Smooth muscle cell (in vitro differentiated cells): ENCODE results near the gene FKBP10. TPM values are rescaled to one million over a fixed set of nuclear protein-coding genes. Genes with fewer than 3 reads are reported as not detected.

Experiments
- DNase-seq: peaks from one replicate; lab custom pipeline; 2025; ENCODE audit not compliant: unreplicated experiment; lab: John Stamatoyannopoulos, UW
- H2AFZ ChIP-seq: fragments of 200-600 bp; sonication (generic); 2 replicates; pipeline ENCODE4 v1.6.0; 2016; ENCODE audit warnings: antibody characterized with exemption, low read depth, mild to moderate bottlenecking
- H3F3A ChIP-seq: fragments of 200-600 bp; sonication (generic); 2 replicates; pipeline ENCODE4 v1.6.0; 2017; ENCODE audit warnings: antibody characterized with exemption, low read depth
- H3K27ac ChIP-seq: fragments of 200-600 bp; sonication (generic); 2 replicates; pipeline ENCODE4 v1.5.1; 2016; ENCODE audit warnings: low read depth, mild to moderate bottlenecking
- H3K27me3 ChIP-seq: fragments of 200-600 bp; sonication (generic); 2 replicates; pipeline ENCODE4 v1.6.1; 2016; ENCODE audit warnings: low read depth, mild to moderate bottlenecking
- H3K36me3 ChIP-seq: fragments of 200-600 bp; sonication (generic); 2 replicates; pipeline ENCODE4 v1.5.1; 2016; ENCODE audit warnings: low read depth
- H3K4me1 ChIP-seq: fragments of 200-600 bp; sonication (generic); 2 replicates; pipeline ENCODE4 v1.5.1; 2016; ENCODE audit warnings: low read depth
- H3K4me2 ChIP-seq: fragments of 200-600 bp; sonication (generic); 2 replicates; pipeline ENCODE4 v1.6.0; 2016; ENCODE audit warnings: mild to moderate bottlenecking
- H3K4me3 ChIP-seq: fragments of 200-600 bp; sonication (generic); 2 replicates; pipeline ENCODE4 v1.5.1; 2016; ENCODE audit warnings: mild to moderate bottlenecking
- H3K79me2 ChIP-seq: fragments of 200-600 bp; sonication (generic); 2 replicates; pipeline ENCODE4 v1.6.0; 2016; ENCODE audit warnings: low read depth, mild to moderate bottlenecking
- H3K9ac ChIP-seq: fragments of 200-600 bp; sonication (generic); 2 replicates; pipeline ENCODE4 v1.6.0; 2016; ENCODE audit warnings: low read depth
- H3K9me3 ChIP-seq: fragments of 200-600 bp; sonication (generic); replicated peaks from 2 replicates; pipeline ENCODE4 v1.5.1; 2016; ENCODE audit warnings: low read depth
- H4K20me1 ChIP-seq: fragments of 200-600 bp; sonication (generic); 2 replicates; pipeline ENCODE4 v1.6.0; 2016; ENCODE audit warnings: low read depth
- WGBS: methylation state at CpG from one replicate; pipeline ENCODE4 v1.1.7; 2016; ENCODE audit warnings: low lambda C conversion rate; 5-methylcytosine and 5-hydroxymethylcytosine counted together
- polyA plus RNA-seq: library from polyadenylated mRNA; unstranded; fragments of >200 nt; fragmentation: Nextera tagmentation; extraction: Ambion mirVana; gene quantifications from 2 replicates; pipeline ENCODE4 v1.2.1, GENCODE V29; 2016
- total RNA-seq: library from RNA; depleted of rRNA; stranded (reverse); fragments of >200 nt; gene quantifications from 2 replicates; pipeline ENCODE4 v1.2.3, GENCODE V29; 2014
- TF ChIP-seq, protein P1 (sequence below): fragments of 200-600 bp; sonication (generic); IDR thresholded peaks from 2 replicates; pipeline ENCODE4 v1.5.1; 2017; ENCODE audit warnings: borderline replicate concordance, mild to moderate bottlenecking, antibody characterized with exemption; ENCODE audit not compliant: insufficient read depth, poor library complexity, severe bottlenecking

FKBP10 gene
- total and polyA plus RNA-seq, 2 experiments from 2014 or later = 289 to 603 TPM

DNA sequence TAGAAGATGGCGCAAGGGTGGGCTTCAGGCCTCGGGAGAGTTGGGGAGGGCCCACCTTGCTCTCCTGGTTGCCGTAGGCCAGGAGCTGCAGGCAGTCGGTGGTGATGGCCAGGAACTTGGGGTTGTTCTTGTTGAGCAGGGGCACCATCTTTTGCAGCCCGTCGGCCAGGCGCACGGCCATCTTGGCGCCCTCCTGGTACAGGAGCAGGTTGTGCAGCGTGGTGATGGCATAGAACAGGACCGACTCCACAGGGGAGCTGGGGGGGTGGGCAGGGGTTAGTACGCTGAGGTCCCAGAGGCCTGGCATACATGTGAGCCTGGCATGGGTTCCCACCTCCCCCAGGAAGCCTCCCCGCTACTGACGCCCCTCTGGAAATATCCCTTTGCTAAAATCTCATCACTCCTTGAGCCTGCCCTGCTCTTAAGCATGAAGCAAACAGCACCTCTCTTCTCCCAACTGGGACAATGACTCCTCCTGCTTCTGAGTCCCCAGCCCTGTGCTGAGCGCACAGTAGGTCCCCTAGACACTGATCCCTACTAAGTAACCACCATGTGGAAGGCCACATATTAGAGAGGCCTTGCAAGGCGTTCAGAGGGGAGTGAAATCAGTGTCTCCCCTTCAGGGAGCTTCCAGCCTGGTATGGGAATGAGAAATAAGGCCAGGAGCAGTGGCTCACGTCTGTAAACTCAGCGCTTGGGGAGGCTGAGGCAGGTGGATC, 45.3 kb upstream of the FKBP10 start:
- Histone ChIP-seq H3F3A (peaks cover 2% of the 10 kb centered on the region), H2AFZ (no peak overlapping the region), H3K27ac (no peak overlapping the region), H3K36me3 (peaks cover 17% of the 10 kb centered on the region), H4K20me1 (peaks cover 94% of the 10 kb centered on the region), H3K79me2 (peaks cover 25% of the 10 kb centered on the region), H3K4me2 (no peak overlapping the region), H3K27me3 (no peaks in the 10 kb centered on the region), H3K9ac (no peak overlapping the region), H3K4me1 (no peaks in the 10 kb centered on the region), H3K4me3 (no peak overlapping the region), H3K9me3 (no peaks in the 10 kb centered on the region)
- 96% methylated on average over 15 of the region's 18 CpGs for WGBS
- TF ChIP-seq, protein P1, sequence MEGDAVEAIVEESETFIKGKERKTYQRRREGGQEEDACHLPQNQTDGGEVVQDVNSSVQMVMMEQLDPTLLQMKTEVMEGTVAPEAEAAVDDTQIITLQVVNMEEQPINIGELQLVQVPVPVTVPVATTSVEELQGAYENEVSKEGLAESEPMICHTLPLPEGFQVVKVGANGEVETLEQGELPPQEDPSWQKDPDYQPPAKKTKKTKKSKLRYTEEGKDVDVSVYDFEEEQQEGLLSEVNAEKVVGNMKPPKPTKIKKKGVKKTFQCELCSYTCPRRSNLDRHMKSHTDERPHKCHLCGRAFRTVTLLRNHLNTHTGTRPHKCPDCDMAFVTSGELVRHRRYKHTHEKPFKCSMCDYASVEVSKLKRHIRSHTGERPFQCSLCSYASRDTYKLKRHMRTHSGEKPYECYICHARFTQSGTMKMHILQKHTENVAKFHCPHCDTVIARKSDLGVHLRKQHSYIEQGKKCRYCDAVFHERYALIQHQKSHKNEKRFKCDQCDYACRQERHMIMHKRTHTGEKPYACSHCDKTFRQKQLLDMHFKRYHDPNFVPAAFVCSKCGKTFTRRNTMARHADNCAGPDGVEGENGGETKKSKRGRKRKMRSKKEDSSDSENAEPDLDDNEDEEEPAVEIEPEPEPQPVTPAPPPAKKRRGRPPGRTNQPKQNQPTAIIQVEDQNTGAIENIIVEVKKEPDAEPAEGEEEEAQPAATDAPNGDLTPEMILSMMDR = no peak
- DNase-seq = no peak

DNA sequence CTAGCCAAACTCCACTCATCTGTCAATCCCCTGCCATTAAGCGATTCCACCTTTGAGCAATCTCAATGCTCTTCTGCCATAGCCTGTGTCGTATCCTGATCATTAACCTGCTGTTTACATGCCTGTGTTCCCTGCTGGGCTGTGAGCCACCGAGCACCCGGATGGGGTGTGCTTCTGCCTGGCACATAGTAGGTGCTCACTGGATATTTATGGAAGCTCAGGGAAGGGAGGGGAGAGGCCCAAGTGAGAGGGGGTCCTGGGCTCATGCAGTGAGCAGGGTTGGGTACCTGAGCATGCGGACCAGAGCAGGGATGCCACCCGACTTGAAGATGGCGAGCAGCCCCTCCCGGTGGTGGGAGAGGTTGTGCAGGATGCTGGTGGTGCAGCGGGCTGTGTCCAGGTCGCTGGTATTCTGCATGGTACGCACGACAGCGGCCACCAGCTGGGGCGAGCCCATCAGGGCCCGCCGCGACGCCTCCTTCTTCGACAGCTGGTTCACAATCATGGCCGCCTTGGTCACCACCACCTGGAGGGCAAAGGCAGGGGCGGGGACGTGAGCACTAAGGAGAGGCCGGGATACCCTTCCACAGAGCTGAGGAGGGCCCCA, 44.0 kb upstream of the FKBP10 start:
- no peak overlapping the region for H2AFZ ChIP-seq
- no peak overlapping the region for H3K9ac ChIP-seq
- peaks cover 28% of the 10 kb centered on the region for H3K79me2 ChIP-seq
- no peak overlapping the region for H3K4me3 ChIP-seq
- H3K27me3 ChIP-seq = no peaks in the 10 kb centered on the region
- no peaks in the 10 kb centered on the region for H3K4me1 ChIP-seq
- 97% methylated on average over 22 of the region's 23 CpGs for WGBS
- peaks cover 17% of the 10 kb centered on the region for H3K36me3 ChIP-seq
- H4K20me1 ChIP-seq = peaks cover 90% of the 10 kb centered on the region
- TF ChIP-seq, protein P1 = no peak
- no peaks in the 10 kb centered on the region for H3K9me3 ChIP-seq
- H3F3A ChIP-seq = peaks cover 5% of the 10 kb centered on the region
- DNase-seq = no peak
- no peak overlapping the region for H3K4me2 ChIP-seq
- H3K27ac ChIP-seq = no peak overlapping the region

DNA sequence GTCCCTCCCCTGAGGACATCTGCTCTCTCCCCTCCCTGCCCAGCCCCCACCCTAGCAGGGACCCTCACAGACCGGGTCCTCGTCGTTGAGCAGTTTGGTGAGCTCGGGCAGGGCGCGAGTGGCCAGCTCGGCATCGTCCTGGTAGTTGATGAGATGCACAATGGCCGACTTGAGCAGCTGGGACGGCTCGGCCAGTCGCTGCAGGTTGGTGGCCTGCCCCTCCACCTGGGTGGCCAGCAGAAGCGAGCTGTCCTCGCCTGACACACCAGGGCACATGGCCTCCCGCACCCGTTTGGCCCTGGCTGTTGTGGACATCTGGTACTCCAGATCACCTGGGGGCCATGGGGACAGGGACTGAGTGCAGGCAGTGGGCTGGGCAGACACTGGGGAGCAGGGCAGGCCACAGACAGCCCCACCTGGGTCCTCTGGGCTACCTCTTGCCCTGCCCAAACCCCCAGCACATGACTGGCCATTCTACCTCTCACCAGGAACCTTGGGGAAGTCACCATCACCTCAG, 43.4 kb upstream of the FKBP10 start:
- Histone ChIP-seq H3F3A (peaks cover 5% of the 10 kb centered on the region), H3K4me1 (no peaks in the 10 kb centered on the region), H2AFZ (no peak overlapping the region), H4K20me1 (peaks cover 85% of the 10 kb centered on the region), H3K27me3 (no peaks in the 10 kb centered on the region), H3K9ac (no peak overlapping the region), H3K4me2 (no peak overlapping the region), H3K27ac (no peak overlapping the region), H3K9me3 (no peaks in the 10 kb centered on the region), H3K36me3 (peaks cover 17% of the 10 kb centered on the region), H3K4me3 (no peak overlapping the region), H3K79me2 (peaks cover 31% of the 10 kb centered on the region)
- no peak for DNase-seq
- 94% methylated on average over 14 of the region's 16 CpGs for WGBS
- TF ChIP-seq, protein P1 = no peak
